ENCODE measurements around the gene CPNE5.

- TF ChIP-seq CTCF (IDR thresholded peaks at IDR 0.05 in 8 of 11, conservative IDR thresholded peaks at IDR 0.05 in 3 of 11) (no peak), POLR2A (IDR thresholded peaks at IDR 0.05) (no peak), POLR2AphosphoS5 (IDR thresholded peaks at IDR 0.05) (no peak)
Observed at GRCh38 chr6:36809941-36810803, 29.1 kb downstream of the CPNE5 start.

Measured in spleen (tissue), 7 donors.